ENCODE results near the gene KLC4. TPM values are rescaled to one million over a fixed set of nuclear protein-coding genes. Genes with fewer than 3 reads are reported as not detected.

KLC4 gene
- total RNA-seq, 3 donors from 2014 or later (not counting 1 experiment from before 2014, with no cell fraction given) = 35.9 to 39.4 (median 37.4) TPM

- H3K4me3 Mint-ChIP-seq = no peak overlapping the region
- no peaks in the 10 kb centered on the region for H3K4me1 ChIP-seq (ENCODE audit: control insufficient read depth, insufficient read depth, low read length)
- intact Hi-C loops (cut with micrococcal nuclease) = no loop called here
- H3K27ac Mint-ChIP-seq = peak overlapping the region; percentile 6 to 30
- TF ChIP-seq CTCF (IDR thresholded peaks at IDR 0.05) = no peak
- no peaks in the 10 kb centered on the region for H3K27me3 Mint-ChIP-seq (ENCODE audit: low read depth in 2 of 2)
- H3K4me3 ChIP-seq (ENCODE audit: low read length) = no peak overlapping the region
- no peak for DNase-seq
- WGBS (ENCODE audit: insufficient coverage) = 100% methylated on average over 2 of the region's 2 CpGs
- no peaks in the 10 kb centered on the region for H3K9me3 ChIP-seq (ENCODE audit: control insufficient read depth, insufficient read depth, low read length)
- H3K27ac ChIP-seq (ENCODE audit: low read length) = no peak overlapping the region
- H3K27me3 ChIP-seq (ENCODE audit: control insufficient read depth, insufficient read depth, low read length) = no peaks in the 10 kb centered on the region
- H3K4me1 Mint-ChIP-seq = peaks cover 0 to 6% of the 10 kb centered on the region in 2 donors
- H3K9me3 Mint-ChIP-seq = no peaks in the 10 kb centered on the region
- H3K36me3 Mint-ChIP-seq = no peaks in the 10 kb centered on the region
- peaks cover 45% of the 10 kb centered on the region for H3K36me3 ChIP-seq (ENCODE audit: control insufficient read depth, insufficient read depth, low read length)
- no peak for ATAC-seq
Observed at GRCh38 chr6:43033496-43034189, 25.8 kb upstream of the KLC4 start.

GRCh38 chr6:43034190-43034525 lies 25.3 kb upstream of the KLC4 start:
- Histone ChIP-seq H3K36me3 (ENCODE audit: control insufficient read depth, insufficient read depth, low read length) (peaks cover 40% of the 10 kb centered on the region), H3K4me3 (ENCODE audit: low read length) (no peak overlapping the region), H3K9me3 (ENCODE audit: control insufficient read depth, insufficient read depth, low read length) (no peaks in the 10 kb centered on the region), H3K4me1 (ENCODE audit: control insufficient read depth, insufficient read depth, low read length) (no peaks in the 10 kb centered on the region), H3K27me3 (ENCODE audit: control insufficient read depth, insufficient read depth, low read length) (no peaks in the 10 kb centered on the region), H3K27ac (ENCODE audit: low read length) (no peak overlapping the region)
- Mint-ChIP-seq H3K36me3 (no peaks in the 10 kb centered on the region), H3K4me3 (no peak overlapping the region), H3K4me1 (peaks cover 0 to 6% of the 10 kb centered on the region in 2 donors), H3K27me3 (ENCODE audit: low read depth in 2 of 2) (no peaks in the 10 kb centered on the region), H3K9me3 (no peaks in the 10 kb centered on the region), H3K27ac (peak overlapping the region in 1 of 2 donors; percentile 6)
- no peak for TF ChIP-seq CTCF (IDR thresholded peaks at IDR 0.05)
- intact Hi-C loops (cut with micrococcal nuclease) = no loop called here
- DNase-seq = no peak
- 98% methylated on average over 2 of the region's 2 CpGs for WGBS (ENCODE audit: insufficient coverage)
- no peak for ATAC-seq

GRCh38 chr6:43035495-43036194 lies 23.8 kb upstream of the KLC4 start:
- Mint-ChIP-seq H3K4me3 (no peak overlapping the region), H3K36me3 (no peaks in the 10 kb centered on the region), H3K27me3 (ENCODE audit: low read depth in 2 of 2) (no peaks in the 10 kb centered on the region), H3K9me3 (no peaks in the 10 kb centered on the region), H3K27ac (peak overlapping the region in 1 of 2 donors; percentile 4), H3K4me1 (peaks cover 0 to 6% of the 10 kb centered on the region in 2 donors)
- H3K9me3 ChIP-seq (ENCODE audit: control insufficient read depth, insufficient read depth, low read length) = no peaks in the 10 kb centered on the region
- ATAC-seq (no peak), DNase-seq (no peak)
- no peak overlapping the region for H3K27ac ChIP-seq (ENCODE audit: low read length)
- intact Hi-C loops (cut with micrococcal nuclease) = no loop called here
- H3K4me3 ChIP-seq (ENCODE audit: low read length) = no peak overlapping the region
- 93% methylated on average over 4 of the region's 4 CpGs for WGBS (ENCODE audit: insufficient coverage)
- peaks cover 36% of the 10 kb centered on the region for H3K36me3 ChIP-seq (ENCODE audit: control insufficient read depth, insufficient read depth, low read length)
- no peaks in the 10 kb centered on the region for H3K27me3 ChIP-seq (ENCODE audit: control insufficient read depth, insufficient read depth, low read length)
- H3K4me1 ChIP-seq (ENCODE audit: control insufficient read depth, insufficient read depth, low read length) = no peaks in the 10 kb centered on the region
- TF ChIP-seq CTCF (IDR thresholded peaks at IDR 0.05) = no peak
